Endothelial cell of umbilical vein (primary cell): ENCODE results near the gene ALDH5A1. TPM values are rescaled to one million over a fixed set of nuclear protein-coding genes. Genes with fewer than 3 reads are reported as not detected.

Source experiments
- BruUV-seq: library from RNA; stranded (reverse); fragments of 400-500 nt; replicated peaks from 2 replicates; lab custom pipeline; 2021; lab: Mats Ljungman, UMichigan
- CTCF ChIA-PET: fragments of 300-600, 350-600 bp; sonication (Branson Sonifier 250); formaldehyde crosslinking; loops from one replicate; lab custom pipeline; 2021; ENCODE audit warnings: antibody characterized with exemption, inconsistent platforms; lab: Charles Lee
- POLR2A ChIA-PET: fragments of 300-600, 350-600 bp; sonication (Branson Sonifier 250); formaldehyde crosslinking; loops from one replicate; lab custom pipeline; 2021; ENCODE audit warnings: antibody characterized with exemption, inconsistent platforms; lab: Charles Lee
- DNase-seq: peaks from one replicate; pipeline ENCODE4 v3.0.0-alpha.2; 2011; ENCODE audit warnings: low read depth, low spot score
- FAIRE-seq: peaks from 2 replicates; lab custom pipeline; 2011; peaks lifted over from hg19 to GRCh38; lab: Jason Lieb, UNC
- H2AFZ ChIP-seq: 2 replicates; pipeline ENCODE4 v1.6.0; 2012; ENCODE audit warnings: low read depth, low read length, control low read depth, inconsistent platforms
- H3K27ac ChIP-seq: 2 replicates; pipeline ENCODE4 v1.5.1; 2011; ENCODE audit warnings: low read depth, mild to moderate bottlenecking, control low read depth, low read length, moderate library complexity; ENCODE audit not compliant: insufficient read depth
- H3K27me3 ChIP-seq, 2 experiments: 2 replicates each; pipeline versions ENCODE4 v1.6.0 to v1.6.1; 2011; ENCODE audit warnings: low read length in 2 of 2, mixed read lengths in 1 of 2; ENCODE audit not compliant: control insufficient read depth in 2 of 2, insufficient read depth in 2 of 2
- H3K36me3 ChIP-seq, 2 experiments: 2 replicates in 1 of 2; 3 replicates in 1 of 2; pipeline ENCODE4 v1.5.1; 2011; ENCODE audit warnings: low read length in 2 of 2, mild to moderate bottlenecking in 1 of 2, moderate library complexity in 1 of 2; ENCODE audit not compliant: control insufficient read depth in 2 of 2, insufficient read depth in 2 of 2; ENCODE audit errors: extremely low read depth in 1 of 2
- H3K4me1 ChIP-seq: 3 replicates; pipeline ENCODE4 v1.5.1; 2011; ENCODE audit warnings: mild to moderate bottlenecking, low read length; ENCODE audit not compliant: control insufficient read depth, insufficient read depth; ENCODE audit errors: extremely low read depth
- H3K4me2 ChIP-seq: 2 replicates; pipeline ENCODE4 v1.6.1; 2011; ENCODE audit warnings: low read length, control low read depth, mixed read lengths; ENCODE audit not compliant: insufficient read depth
- H3K4me3 ChIP-seq, 3 experiments: fragments of 200-600 bp in 1 of 3; sonication (generic), shearing (Covaris generic) in 1 of 3; replicated peaks in 1 of 3; 2 replicates each; pipeline ENCODE4 v1.5.1; 2011 to 2016; ENCODE audit warnings: control low read depth in 3 of 3, low read length in 3 of 3, mild to moderate bottlenecking in 2 of 3, inconsistent platforms in 1 of 3, low read depth in 1 of 3, moderate library complexity in 1 of 3; ENCODE audit not compliant: insufficient read depth in 1 of 3
- H3K79me2 ChIP-seq: 2 replicates; pipeline ENCODE4 v1.6.0; 2012; ENCODE audit warnings: low read length, inconsistent platforms; ENCODE audit not compliant: control insufficient read depth, insufficient read depth
- H3K9ac ChIP-seq: replicated peaks from 2 replicates; pipeline ENCODE3; 2011; ENCODE audit warnings: low read length, control low read depth; ENCODE audit not compliant: insufficient read depth; ENCODE audit errors: extremely low read depth
- H3K9me1 ChIP-seq: replicated peaks from 3 replicates; pipeline ENCODE4 v1.6.0; 2011; ENCODE audit warnings: mild to moderate bottlenecking, low read length; ENCODE audit not compliant: control insufficient read depth, insufficient read depth; ENCODE audit errors: extremely low read depth
- H3K9me3 ChIP-seq: replicated peaks from 2 replicates; pipeline ENCODE4 v1.5.1; 2012; ENCODE audit warnings: low read length, inconsistent platforms; ENCODE audit not compliant: control insufficient read depth, insufficient read depth
- H4K20me1 ChIP-seq: replicated peaks from 2 replicates; pipeline ENCODE3; 2011; ENCODE audit warnings: mild to moderate bottlenecking, low read length; ENCODE audit not compliant: control insufficient read depth, insufficient read depth; ENCODE audit errors: extremely low read depth
- CTCF ChIP-seq, 2 donors: IDR thresholded peaks; 1 replicate in 1 of 2; 2 replicates in 1 of 2; pipeline ENCODE4 v1.5.1; 2011; ENCODE audit warnings: low read length in 2 of 2, mild to moderate bottlenecking in 2 of 2, moderate library complexity in 2 of 2, control low read depth in 1 of 2, inconsistent platforms in 1 of 2, low read depth in 1 of 2; ENCODE audit not compliant: insufficient read depth in 1 of 2; ENCODE audit errors: extremely low read depth in 1 of 2
- EZH2 ChIP-seq: IDR thresholded peaks from 2 replicates; pipeline ENCODE4 v1.6.1; 2012; ENCODE audit warnings: borderline replicate concordance, low read depth, mild to moderate bottlenecking, moderate library complexity, low read length, inconsistent platforms; ENCODE audit not compliant: severe bottlenecking
- FOS ChIP-seq: IDR thresholded peaks from 2 replicates; pipeline ENCODE4 v1.6.1; 2011; ENCODE audit warnings: mild to moderate bottlenecking, low read length, moderate library complexity, borderline replicate concordance; ENCODE audit not compliant: insufficient read depth
- GATA2 ChIP-seq: IDR thresholded peaks from 2 replicates; pipeline ENCODE4 v1.7.0; 2011; ENCODE audit warnings: low read depth, mild to moderate bottlenecking, moderate library complexity, mixed read lengths, low read length; ENCODE audit not compliant: insufficient read length, insufficient read depth
- JUN ChIP-seq: IDR thresholded peaks from 2 replicates; pipeline ENCODE4 v1.6.1; 2011; ENCODE audit warnings: borderline replicate concordance, low read depth; ENCODE audit not compliant: insufficient read length, insufficient read depth
- MYC ChIP-seq: IDR thresholded peaks from one replicate; pipeline ENCODE4 v1.6.1; 2011; ENCODE audit warnings: mild to moderate bottlenecking, low read depth, low read length
- POLR2A ChIP-seq: IDR thresholded peaks from 2 replicates; pipeline ENCODE4 v1.6.1; 2012; ENCODE audit warnings: low read depth, mild to moderate bottlenecking, control low read depth, low read length
- POLR2AphosphoS5 ChIP-seq: IDR thresholded peaks from 2 replicates; pipeline ENCODE4 v1.6.1; 2012; ENCODE audit warnings: low read depth, mild to moderate bottlenecking, control low read depth, low read length, moderate library complexity; ENCODE audit not compliant: insufficient read depth
- dilution Hi-C: fragments of 300-500 bp; cut with MboI; formaldehyde crosslinking; loops from one replicate; pipeline ENCODE4 v1.15.0; 2019; ENCODE audit warnings: low sequenced_read_pairs; ENCODE audit not compliant: extremely low pct_ligation_motif_present
- intact Hi-C: fragments of 100-400 bp; cut with micrococcal nuclease; formaldehyde crosslinking; loops from one replicate; pipeline ENCODE4 v1.10.0; 2022
- polyA plus RNA-seq, 4 experiments: library from polyadenylated mRNA; depleted of rRNA in 3 of 4; stranded (reverse) in 3 of 4; unstranded in 1 of 4; fragments of >200 nt; gene quantifications; 2 replicates each; pipeline versions ENCODE4 v1.2.1 to v1.2.3, GENCODE V29; 2011 to 2012; ENCODE audit warnings: missing spikeins in 1 of 4
- total RNA-seq: library from RNA; stranded (reverse); gene quantifications from 2 replicates; pipeline ENCODE4 v1.2.3, GENCODE V29; 2021
- TF ChIP-seq, protein P1 (sequence below): IDR thresholded peaks from 2 replicates; pipeline ENCODE4 v1.6.1; 2011; ENCODE audit not compliant: insufficient read depth, insufficient read length

Gene ALDH5A1
- total and polyA plus RNA-seq, 2 donors (not counting 3 experiments of a cell fraction or from before 2014, with no cell fraction given) = 0.51 to 1.1 TPM

DNA sequence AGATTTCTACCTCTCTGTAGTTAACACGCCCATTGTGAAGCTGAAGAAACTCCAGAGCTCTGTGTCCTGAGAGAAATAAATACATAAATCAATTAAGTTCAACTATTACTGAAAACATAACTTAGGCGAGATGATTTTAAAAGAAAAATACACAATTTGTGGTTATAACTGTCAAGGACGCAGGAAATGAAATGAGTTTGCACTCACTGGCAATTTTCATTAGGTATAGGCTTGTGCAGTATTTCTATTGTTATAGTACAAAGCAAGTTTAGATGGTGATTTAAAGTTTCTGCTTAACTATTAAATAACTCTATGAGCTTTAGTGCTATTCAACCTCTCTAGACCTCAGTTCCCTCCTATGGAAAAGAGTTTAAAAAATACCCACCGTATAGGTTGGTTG, 8.7 kb upstream of the ALDH5A1 start:
- ChIA-PET POLR2A (no interaction called here), CTCF (interaction anchor here (1.8 kb wide), 1 partner anchor 9 kb away, joined by 4 read pairs; the partner anchor contains the start of gene ALDH5A1)
- TF ChIP-seq MYC (no peak), FOS (no peak), EZH2 (no peak)
- TF ChIP-seq, protein P1, sequence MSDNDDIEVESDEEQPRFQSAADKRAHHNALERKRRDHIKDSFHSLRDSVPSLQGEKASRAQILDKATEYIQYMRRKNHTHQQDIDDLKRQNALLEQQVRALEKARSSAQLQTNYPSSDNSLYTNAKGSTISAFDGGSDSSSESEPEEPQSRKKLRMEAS = no peak
- Histone ChIP-seq H3K4me1 (no peaks in the 10 kb centered on the region), H3K9me1 (no peaks in the 10 kb centered on the region), H3K27ac (no peak overlapping the region), H3K4me2 (no peak overlapping the region), H3K9ac (no peak overlapping the region), H4K20me1 (no peaks in the 10 kb centered on the region), H3K27me3 (no peaks in the 10 kb centered on the region), H2AFZ (no peak overlapping the region), H3K36me3 (no peaks in the 10 kb centered on the region), H3K9me3 (no peaks in the 10 kb centered on the region), H3K79me2 (no peaks in the 10 kb centered on the region), H3K4me3 (no peak overlapping the region)
- no TSS peak for BruUV-seq
- FAIRE-seq (no peak), DNase-seq (no peak)
- dilution Hi-C loops (no loop called here), intact Hi-C loops (no loop called here)

- Histone ChIP-seq H3K79me2 (no peaks in the 10 kb centered on the region), H3K27ac (no peak within 1 kb of the TSS), H3K4me2 (no peak within 1 kb of the TSS), H3K9me1 (no peaks in the 10 kb centered on the region), H3K36me3 (no peaks in the 10 kb centered on the region), H3K4me1 (no peaks in the 10 kb centered on the region), H2AFZ (no peak within 1 kb of the TSS), H4K20me1 (no peaks in the 10 kb centered on the region), H3K4me3 (no peak within 1 kb of the TSS), H3K27me3 (no peaks in the 10 kb centered on the region), H3K9me3 (no peaks in the 10 kb centered on the region), H3K9ac (no peak within 1 kb of the TSS)
- ChIA-PET POLR2A (no interaction called here), CTCF (no interaction called here)
- intact Hi-C loops = no loop called here
- FAIRE-seq = no peak
- DNase-seq = no peak
- dilution Hi-C loops = no loop called here
- TF ChIP-seq MYC = no peak
- no peak for TF ChIP-seq GATA2
- no peak for TF ChIP-seq POLR2AphosphoS5
- TF ChIP-seq FOS = no peak
- TF ChIP-seq JUN = no peak
- no peak for TF ChIP-seq POLR2A
- TF ChIP-seq, protein P1 = no peak
- no peak for TF ChIP-seq CTCF (IDR thresholded peaks at IDR 0.05; ENCODE audit: extremely low read depth in 1 of 2, insufficient read depth in 1 of 2, low read depth in 1 of 2, low read length in 2 of 2)
- no peak for TF ChIP-seq EZH2
- no TSS peak for BruUV-seq
These were observed 5.3 kb upstream of the ALDH5A1 start, which contains the start of gene GPLD1 for GRCh38 chr6:24489470-24489869. Gene GPLD1, minus strand, starts transcription at chr6:24489578. Its CDS starts 67 bp downstream, at chr6:24489511.
